ENCODE results near the gene PRR5L.
"Not testable (repeated sequence)": the region's sequence is repeated elsewhere in the genome, so short reads cannot be mapped to it uniquely, and the experiment has no call there.

GRCh38 chr11:36324956-36325355 lies 28.9 kb downstream of the PRR5L start:
- TF ChIP-seq EZH2 (IDR thresholded peaks at IDR 0.05; ENCODE audit: low read depth, unreplicated experiment); CTCF (conservative IDR thresholded peaks at IDR 0.05; ENCODE audit: low read depth in 2 of 2); NANOG (IDR thresholded peaks at IDR 0.05; ENCODE audit: borderline replicate concordance); ZNF114 (CRISPR knock-in tag; IDR thresholded peaks at IDR 0.05); EZH2phosphoT487 (IDR thresholded peaks at IDR 0.05; ENCODE audit: unreplicated experiment); POLR2AphosphoS5 (IDR thresholded peaks at IDR 0.05; ENCODE audit: low read depth); CREB1 (CRISPR knock-in tag; IDR thresholded peaks at IDR 0.05; ENCODE audit: low read depth); REST (IDR thresholded peaks at IDR 0.05; ENCODE audit: unreplicated experiment); JUNB (IDR thresholded peaks at IDR 0.05; ENCODE audit: unreplicated experiment); ETS1 (IDR thresholded peaks at IDR 0.05); ZNF331 (CRISPR knock-in tag; IDR thresholded peaks at IDR 0.05; ENCODE audit: low read depth); STAT1 (IDR thresholded peaks at IDR 0.05; ENCODE audit: unreplicated experiment); ZNF462 (CRISPR knock-in tag; IDR thresholded peaks at IDR 0.05): not testable (repeated sequence)

Measured in GM23338 (cell line).